Stimulated activated CD4-positive, alpha-beta T cell treated with anti-CD3 and anti-CD28 coated beads, Interleukin-1b, Interleukin-23, amount 100 ng/mL, for 48 hours (primary cell): Measurements from ENCODE around the gene HLA-DPB1.
A peak's percentile ranks its signal among the peaks of the same experiment; 100 is the strongest.
"Not testable (repeated sequence)": the region's sequence is repeated elsewhere in the genome, so short reads cannot be mapped to it uniquely, and the experiment has no call there.

Experiments used
- DNase-seq: peaks from one replicate; pipeline ENCODE4 v3.0.0-alpha.2; 2020

HLA-DPB1 gene

GRCh38 chr6:33072508-33073100 is 3.2 kb upstream of the HLA-DPB1 start:
- no peak for DNase-seq

DNA sequence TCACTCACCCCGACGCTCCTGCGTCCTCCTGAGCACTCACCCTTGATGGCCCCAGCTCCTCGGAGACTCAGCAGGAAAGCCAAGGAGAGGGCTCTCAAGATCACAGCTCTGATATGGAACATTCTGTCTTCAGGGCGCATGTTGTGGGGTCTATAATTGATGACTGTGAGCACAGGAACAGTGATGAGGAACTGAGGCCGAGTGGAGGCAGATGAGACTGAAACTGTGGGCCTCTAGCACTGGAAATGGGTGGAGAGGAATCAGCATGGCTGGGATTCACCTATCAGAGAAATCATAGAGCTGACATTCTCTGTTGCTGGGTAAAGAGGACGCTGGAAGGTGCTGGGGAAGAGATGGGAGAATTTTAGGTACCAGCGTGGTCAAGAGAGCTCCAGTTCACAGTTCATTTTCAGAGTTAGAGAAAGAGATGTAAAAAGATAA is 2.3 kb upstream of the HLA-DPB1 start, which contains the start of gene HLA-DPA1:
Gene HLA-DPA1, minus strand, starts transcription at position 219 of the 441 bp plus-strand sequence.
- peak; percentile 22 for DNase-seq

GRCh38 chr6:33075208-33075567 is 602 bp upstream of the HLA-DPB1 start:
- DNase-seq, result no peak

DNA sequence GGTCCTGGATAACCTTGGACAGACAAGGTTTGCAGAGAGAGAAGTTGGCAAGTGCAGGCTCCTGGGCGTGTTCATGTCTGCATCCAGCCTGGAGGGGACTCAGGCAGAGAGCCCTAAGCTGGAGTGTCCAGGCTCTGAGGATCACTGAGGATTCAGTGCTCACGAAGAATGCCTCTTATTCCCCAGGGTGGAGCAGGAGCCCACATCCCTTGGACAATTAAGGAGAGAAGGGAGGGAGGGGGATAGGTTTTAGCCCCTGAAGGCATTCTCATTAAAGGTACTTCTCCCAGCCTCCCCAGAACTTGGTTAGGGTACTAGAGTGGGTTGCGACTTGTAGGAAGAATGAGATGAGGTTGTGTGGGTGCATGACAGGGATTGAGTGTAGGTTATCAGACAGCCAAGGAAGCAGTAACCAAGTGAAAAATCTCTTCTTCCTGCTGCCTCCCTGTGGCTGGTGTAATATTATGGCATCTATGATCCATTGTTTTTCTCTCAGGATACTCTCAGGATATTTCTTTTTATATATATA is 680 bp downstream of the HLA-DPB1 start:
- DNase-seq, result no peak

DNA sequence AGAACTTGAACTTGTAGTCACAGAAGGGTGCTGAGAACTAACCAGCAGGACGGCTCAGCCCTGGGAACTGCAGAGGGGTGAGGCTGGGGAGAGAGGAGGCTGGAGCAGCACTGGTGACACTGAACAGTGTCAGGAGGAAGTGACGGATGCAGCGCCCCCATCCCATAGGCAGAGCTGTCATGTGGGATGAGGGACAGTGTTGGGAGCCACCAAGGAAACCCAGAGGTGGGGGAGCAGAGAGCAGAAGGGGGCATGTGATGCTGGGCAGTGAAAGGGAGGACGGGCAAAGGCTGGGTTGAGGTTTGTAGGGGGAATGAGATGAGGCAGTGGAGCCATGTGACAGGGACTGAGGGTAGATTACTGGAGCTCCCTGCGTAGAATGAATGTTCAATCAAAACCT is 2.1 kb downstream of the HLA-DPB1 start:
- no peak for DNase-seq

- DNase-seq, result no peak
These were observed 2.7 kb downstream of the HLA-DPB1 start for GRCh38 chr6:33078442-33078841.

GRCh38 chr6:33078919-33079521 is 3.2 kb downstream of the HLA-DPB1 start:
- no peak for DNase-seq

DNA sequence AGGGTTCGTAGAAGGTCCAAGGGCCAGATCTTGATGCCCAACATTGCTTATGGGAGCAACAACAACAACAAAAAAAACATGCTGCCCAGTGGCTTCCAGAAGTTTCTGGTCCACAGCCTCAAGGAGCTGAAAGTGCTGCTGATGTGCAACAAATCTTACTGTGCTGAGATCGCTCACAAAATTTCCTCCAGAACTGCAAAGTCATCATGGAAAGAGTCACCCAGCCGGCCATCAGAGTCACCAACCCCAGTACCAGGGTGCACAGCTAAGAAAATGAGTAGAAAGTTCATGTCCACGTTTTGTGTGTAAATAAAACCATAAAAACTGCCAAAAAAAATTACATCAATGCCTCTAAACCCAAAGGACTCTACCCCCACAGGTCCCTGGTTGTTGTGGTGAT is 3.8 kb downstream of the HLA-DPB1 start:
- no peak for DNase-seq

DNA sequence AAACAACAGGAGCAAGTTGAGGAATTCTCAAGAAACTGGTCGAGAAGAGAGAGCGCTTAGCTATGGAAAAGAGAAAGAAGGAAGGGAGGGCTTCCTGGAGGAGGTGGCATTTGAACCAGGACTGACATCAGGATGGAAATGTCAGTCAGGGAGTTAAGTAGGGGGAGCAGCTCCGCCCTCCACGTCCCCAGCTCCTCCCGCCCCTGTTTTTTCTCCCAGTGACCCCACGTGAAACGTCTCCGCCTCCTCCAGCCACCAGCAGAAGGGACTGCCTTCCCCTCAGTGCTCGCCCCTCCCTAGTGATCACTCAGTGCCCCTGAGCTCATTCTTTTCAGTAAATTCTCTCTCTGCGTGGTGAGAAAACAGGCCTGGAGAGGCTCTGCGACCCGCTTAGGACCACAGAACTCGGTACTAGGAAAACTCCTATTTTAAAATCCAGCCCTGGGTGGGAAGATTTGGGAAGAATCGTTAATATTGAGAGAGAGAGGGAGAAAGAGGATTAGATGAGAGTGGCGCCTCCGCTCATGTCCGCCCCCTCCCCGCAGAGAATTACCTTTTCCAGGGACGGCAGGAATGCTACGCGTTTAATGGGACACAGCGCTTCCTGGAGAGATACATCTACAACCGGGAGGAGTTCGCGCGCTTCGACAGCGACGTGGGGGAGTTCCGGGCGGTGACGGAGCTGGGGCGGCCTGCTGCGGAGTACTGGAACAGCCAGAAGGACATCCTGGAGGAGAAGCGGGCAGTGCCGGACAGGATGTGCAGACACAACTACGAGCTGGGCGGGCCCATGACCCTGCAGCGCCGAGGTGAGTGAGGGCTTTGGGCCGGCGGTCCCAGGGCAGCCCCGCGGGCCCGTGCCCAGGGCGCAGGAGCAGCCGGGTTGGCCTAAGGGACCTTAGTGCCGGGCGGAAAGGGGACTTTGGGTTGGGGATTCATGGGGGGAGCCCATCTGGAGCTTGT is 4.6 kb downstream of the HLA-DPB1 start:
- DNase-seq, result no peak

DNA sequence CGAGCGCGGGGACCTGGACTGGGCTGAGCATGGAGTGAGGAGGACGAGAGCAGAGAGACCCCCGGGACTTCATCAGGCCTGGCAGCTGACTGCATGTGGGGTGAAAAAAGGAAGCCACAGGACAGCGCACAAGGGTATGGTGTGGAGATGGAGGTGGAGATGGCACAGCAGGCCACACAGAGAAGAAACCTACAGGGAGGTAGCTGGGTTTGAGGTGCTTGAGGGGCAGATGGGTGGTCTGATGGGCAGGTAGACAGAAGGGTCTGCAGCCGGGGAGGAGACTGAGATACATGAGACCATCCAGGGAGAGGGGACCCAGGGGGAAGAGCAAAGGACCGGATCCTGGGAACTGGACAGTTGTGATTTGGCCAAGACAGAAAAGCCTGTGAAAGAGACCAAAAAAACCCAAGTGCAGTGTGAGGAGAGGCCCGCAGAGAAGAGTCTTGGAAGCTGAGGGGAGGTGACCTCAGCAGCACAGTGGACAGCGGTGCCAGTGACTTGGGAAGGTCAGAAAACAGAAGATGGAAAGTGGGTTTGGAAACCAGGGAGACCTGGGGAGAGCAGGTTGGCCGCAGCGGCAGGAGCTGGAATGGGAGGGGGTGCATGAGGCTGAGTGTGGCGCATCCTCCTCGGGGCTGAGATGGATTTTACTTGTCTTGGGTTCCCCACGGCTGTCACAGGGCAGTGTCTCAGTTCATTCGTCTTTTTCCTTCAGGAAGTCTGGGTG is 5.5 kb downstream of the HLA-DPB1 start:
- no peak for DNase-seq

DNA sequence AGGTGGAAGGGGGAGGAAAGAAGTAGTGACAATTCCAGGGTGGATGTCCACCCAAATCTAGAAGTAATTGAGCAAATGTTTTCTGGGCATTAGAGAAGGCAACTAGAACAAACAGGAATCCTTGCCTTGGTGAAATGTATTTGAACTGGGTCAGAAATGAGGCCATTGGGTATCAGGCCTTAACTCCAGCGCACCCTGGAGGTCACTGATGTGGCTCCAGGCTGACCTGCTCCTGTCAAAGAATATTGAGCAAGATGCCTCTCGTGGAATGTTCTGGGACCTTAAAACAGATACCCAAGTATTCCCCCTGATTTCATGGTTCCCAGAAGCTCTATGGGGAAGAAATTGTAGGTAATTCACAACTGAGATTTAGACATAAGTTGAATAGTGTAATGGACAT is 6.9 kb downstream of the HLA-DPB1 start:
- DNase-seq, result no peak

DNA sequence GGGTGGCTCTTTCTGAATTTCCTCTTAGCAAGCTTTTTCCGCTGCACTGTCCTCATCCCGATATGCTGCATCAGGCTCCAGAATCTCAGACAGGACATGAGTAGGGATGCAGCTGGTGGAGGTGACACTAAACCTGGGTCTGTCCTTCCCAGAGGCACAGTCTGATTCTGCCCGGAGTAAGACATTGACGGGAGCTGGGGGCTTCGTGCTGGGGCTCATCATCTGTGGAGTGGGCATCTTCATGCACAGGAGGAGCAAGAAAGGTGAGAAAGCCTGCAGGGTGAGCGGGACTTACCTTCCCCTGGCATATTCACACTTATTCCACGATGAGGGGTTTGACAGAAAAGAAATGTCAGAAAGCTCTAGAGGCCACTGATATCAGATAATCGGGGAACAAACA is 9.8 kb downstream of the HLA-DPB1 start:
- no peak for DNase-seq

DNA sequence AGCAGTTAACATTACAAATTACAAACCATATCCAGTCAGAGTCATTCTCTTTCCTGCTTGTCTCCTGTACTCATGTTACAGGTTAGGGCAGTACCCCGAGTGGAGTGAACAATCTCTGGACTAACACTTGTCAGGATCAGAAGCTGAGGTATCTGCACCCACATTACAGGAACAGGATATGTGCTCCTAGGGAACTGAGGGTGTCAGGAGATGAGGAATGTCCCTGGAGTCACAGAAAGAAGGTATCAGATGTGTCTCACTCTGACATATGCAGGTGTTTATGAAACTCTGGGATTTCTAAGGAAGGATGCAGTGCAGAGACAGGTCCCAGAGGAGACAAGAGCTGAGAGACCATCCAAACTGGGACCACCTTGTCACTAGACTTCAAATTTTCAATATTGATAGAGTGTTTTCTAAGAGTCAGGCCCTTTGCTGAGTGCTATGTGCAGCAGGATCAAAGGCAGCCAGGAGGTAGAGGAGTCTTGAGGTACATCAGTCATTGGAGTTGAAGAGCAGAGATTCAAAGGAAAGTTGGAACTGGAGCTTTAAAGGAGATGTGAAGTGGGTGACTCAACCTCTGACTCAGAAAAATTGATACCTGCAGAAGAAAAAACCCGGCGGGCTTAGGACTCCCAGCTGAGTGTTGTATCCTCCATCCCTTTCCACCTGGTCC is 12.6 kb downstream of the HLA-DPB1 start:
- DNase-seq, result no peak

- no peak for DNase-seq
These were observed 13.3 kb downstream of the HLA-DPB1 start for GRCh38 chr6:33088931-33089620.

DNA sequence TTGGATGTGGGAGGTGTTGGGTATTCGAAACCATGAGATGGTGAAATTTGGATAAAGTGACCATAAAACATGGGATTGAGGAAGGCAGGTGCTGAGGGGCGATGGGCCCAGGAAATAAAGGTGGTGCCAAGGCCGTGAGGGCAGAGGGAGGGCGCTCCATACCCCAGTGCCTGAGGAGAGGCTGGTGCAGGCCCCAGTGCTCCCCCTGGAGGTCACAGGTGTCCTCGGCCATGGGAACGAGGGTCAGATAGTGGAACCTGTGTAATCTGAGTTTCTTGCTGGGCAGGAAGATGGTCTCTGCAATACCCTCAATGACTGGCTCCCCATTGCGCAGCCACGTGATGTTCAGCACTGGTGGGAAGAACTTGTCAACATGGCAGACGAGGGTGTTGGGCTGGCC is 16.2 kb downstream of the HLA-DPB1 start:
- DNase-seq, result peak; percentile 62

DNA sequence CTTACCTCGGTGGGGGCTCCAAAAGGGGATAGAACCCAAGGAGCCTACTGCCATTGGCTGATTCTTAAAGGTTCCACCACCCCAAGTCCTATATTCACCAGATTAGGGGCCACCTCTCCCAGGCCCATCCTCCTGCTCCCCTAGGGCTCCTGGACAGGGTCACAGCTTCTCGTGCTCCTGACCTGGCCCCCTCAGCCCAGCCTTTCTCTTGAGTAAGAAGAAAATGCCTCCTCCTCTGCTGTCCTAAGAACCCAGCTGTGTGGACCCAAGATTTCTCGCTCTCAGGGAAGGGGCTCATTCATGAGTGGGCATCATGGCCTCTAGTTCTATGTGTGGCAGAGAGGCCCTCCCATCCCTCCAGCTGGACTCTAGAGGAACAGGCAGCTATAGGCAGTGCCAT is 16.6 kb downstream of the HLA-DPB1 start:
- DNase-seq, result no peak

- DNase-seq, result no peak
These were observed 18.1 kb downstream of the HLA-DPB1 start for GRCh38 chr6:33093855-33094254.

- no peak for DNase-seq
These were observed 19.9 kb downstream of the HLA-DPB1 start for GRCh38 chr6:33095681-33096080.

- not testable (repeated sequence) for DNase-seq
These were observed 25.4 kb downstream of the HLA-DPB1 start for GRCh38 chr6:33101121-33101737.

DNA sequence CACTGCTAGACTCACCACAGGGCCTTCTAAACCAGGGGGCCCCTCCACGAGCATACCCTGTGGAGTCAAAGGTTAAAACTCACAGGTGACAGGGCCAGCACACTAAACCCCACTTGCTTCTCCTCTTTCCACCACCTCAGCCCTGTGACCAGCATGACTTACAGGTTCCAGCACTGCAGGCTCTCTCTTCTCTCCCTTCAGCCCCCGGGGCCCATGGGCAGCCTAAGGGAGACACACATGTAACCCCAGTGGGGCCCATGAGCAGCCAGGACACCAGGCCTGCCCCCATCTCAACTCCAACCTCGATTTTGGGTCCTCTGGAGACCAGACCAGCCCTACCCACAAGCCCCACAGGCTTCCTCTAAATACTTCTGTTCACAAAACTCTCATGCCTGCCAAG is 28.0 kb downstream of the HLA-DPB1 start:
- no peak for DNase-seq

GRCh38 chr6:33104887-33105286 is 29.1 kb downstream of the HLA-DPB1 start:
- no peak for DNase-seq
